Stimulated activated naive CD4-positive, alpha-beta T cell (primary cell): ENCODE results near the gene SLC5A10.

Experiments
- DNase-seq, 6 experiments: peaks; one replicate each; lab custom pipeline; 2025; lab: John Stamatoyannopoulos, UW

The SLC5A10 gene

GRCh38 chr17:19003543-19004420, 51.8 kb downstream of the SLC5A10 start:
- peak in 3 of 6 experiments; percentile 40 to 57 (median 55) for DNase-seq

- peak; percentile 63 to 78 (median 72) for DNase-seq
Observed at GRCh38 chr17:19004421-19005136, 52.6 kb downstream of the SLC5A10 start, which contains the start of gene FAM83G. Gene FAM83G (minus strand): TSS chr17:19004764. CDS start chr17:19004041, 723 bp downstream.

- DNase-seq: no peak
Observed at GRCh38 chr17:19005137-19005773, 53.3 kb downstream of the SLC5A10 start.

GRCh38 chr17:19005789-19006430, 53.9 kb downstream of the SLC5A10 start:
- DNase-seq: no peak

GRCh38 chr17:19006698-19007097, 54.7 kb downstream of the SLC5A10 start:
- DNase-seq: no peak

- no peak for DNase-seq
Observed at GRCh38 chr17:19009970-19010369, 58.0 kb downstream of the SLC5A10 start.

- no peak for DNase-seq
Observed at GRCh38 chr17:19010729-19011505, 59.0 kb downstream of the SLC5A10 start.

GRCh38 chr17:19011581-19011980, 59.6 kb downstream of the SLC5A10 start:
- DNase-seq: no peak

- no peak for DNase-seq
Observed at GRCh38 chr17:19012171-19013080, 60.5 kb downstream of the SLC5A10 start.

GRCh38 chr17:19013226-19013625, 61.3 kb downstream of the SLC5A10 start:
- no peak for DNase-seq

GRCh38 chr17:19013806-19014627, 62.1 kb downstream of the SLC5A10 start:
- no peak for DNase-seq

GRCh38 chr17:19014628-19015215, 62.8 kb downstream of the SLC5A10 start:
- DNase-seq: no peak

GRCh38 chr17:19015428-19015827, 63.5 kb downstream of the SLC5A10 start:
- DNase-seq: no peak

- DNase-seq: no peak
Observed at GRCh38 chr17:19016297-19016696, 64.3 kb downstream of the SLC5A10 start.

GRCh38 chr17:19016881-19017280, 64.9 kb downstream of the SLC5A10 start:
- no peak for DNase-seq

- no peak for DNase-seq
Observed at GRCh38 chr17:19017401-19017800, 65.4 kb downstream of the SLC5A10 start.

GRCh38 chr17:19017804-19018599, 66.0 kb downstream of the SLC5A10 start:
- DNase-seq: no peak

GRCh38 chr17:19018600-19018950, 66.6 kb downstream of the SLC5A10 start:
- no peak for DNase-seq
